Esophagus squamous epithelium (tissue), 4 donors: ENCODE results near the gene FGR.

Experiments used
- CTCF ChIP-seq, 6 experiments: fragments of 450-650 bp in 4 of 6; fragments of 200-600 bp in 2 of 6; sonication (generic) in 2 of 6; IDR thresholded peaks; one replicate each; pipeline ENCODE4 v1.5.1; 2016 to 2019; ENCODE audit warnings: antibody characterized with exemption in 6 of 6, mild to moderate bottlenecking in 4 of 6, moderate library complexity in 4 of 6
- POLR2A ChIP-seq, 4 donors: fragments of 450-650 bp; IDR thresholded peaks; one replicate each; pipeline ENCODE4 v1.6.1; 2017; ENCODE audit warnings: antibody characterized with exemption in 4 of 4, mild to moderate bottlenecking in 4 of 4, moderate library complexity in 3 of 4

DNA sequence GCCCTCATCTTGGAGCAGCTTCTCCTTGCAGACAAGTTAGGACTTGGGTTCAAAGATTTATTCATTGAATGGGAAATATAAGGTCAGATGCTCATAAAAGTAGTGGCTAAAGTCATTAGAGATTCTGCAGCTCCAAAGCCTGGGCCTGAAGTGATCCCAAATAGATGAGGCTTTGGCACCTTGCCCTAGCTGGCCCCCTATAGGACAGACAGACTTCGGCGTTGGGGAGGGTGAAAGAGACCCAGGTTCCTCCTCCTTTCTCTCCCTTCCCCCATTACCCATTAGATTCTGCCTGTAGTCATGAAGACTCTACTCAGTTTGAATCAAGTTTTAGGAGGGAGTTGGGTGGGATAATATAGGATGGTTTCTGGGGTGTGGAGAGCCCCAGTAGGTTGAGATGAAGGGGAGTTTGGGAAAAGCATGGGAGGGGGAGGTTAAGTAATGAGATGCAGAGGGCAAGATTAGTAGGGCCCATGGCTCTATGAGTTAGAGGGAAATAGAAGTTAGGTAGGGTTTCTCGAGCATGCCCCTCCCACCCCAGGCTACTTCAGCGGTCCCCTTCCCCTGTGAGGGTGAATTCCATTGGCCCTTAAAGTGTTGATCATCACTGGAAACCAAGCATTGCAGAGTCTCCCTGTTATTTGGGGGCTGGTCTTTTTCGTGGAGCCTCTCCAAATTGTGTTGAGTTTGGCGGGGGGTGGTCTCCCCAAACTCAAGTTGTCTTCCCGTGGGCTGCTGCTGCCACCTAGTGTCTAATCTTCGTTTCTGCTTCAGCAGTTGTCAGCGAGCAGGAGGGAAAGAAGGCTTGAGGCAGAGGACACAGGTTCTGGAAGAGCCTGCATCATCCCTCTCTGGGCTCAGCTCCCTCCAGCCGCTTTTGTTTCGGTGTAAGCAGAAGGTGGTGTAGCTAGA, 28.9 kb downstream of the FGR start:
- TF ChIP-seq CTCF (IDR thresholded peaks at IDR 0.05) (peak; percentile 79 to 93 (median 88)), POLR2A (IDR thresholded peaks at IDR 0.05) (no peak)
